Brain microvascular endothelial cell (primary cell): ENCODE measurements around the gene KANSL1L.

Experiments used
- DNase-seq: peaks from one replicate; pipeline ENCODE4 v3.0.0-alpha.2; 2020
- H3K27ac ChIP-seq: fragments of 250-450 bp; sonication (Bioruptor Pico); 2 replicates; pipeline ENCODE4 v1.5.1; 2020; ENCODE audit warnings: mild to moderate bottlenecking, moderate library complexity
- H3K27me3 ChIP-seq: fragments of 250-450 bp; sonication (Bioruptor Pico); replicated peaks from 2 replicates; pipeline ENCODE4 v1.5.1; 2020; ENCODE audit warnings: mild to moderate bottlenecking
- H3K36me3 ChIP-seq: fragments of 250-450 bp; sonication (Bioruptor Pico); replicated peaks from 2 replicates; pipeline ENCODE4 v1.5.1; 2020; ENCODE audit warnings: mild to moderate bottlenecking
- H3K4me3 ChIP-seq: 2 replicates; pipeline ENCODE4 v1.5.1; 2011; ENCODE audit warnings: low read depth, mild to moderate bottlenecking, control low read depth, low read length, moderate library complexity
- in situ Hi-C: cut with HindIII; loops from 2 replicates; pipeline ENCODE4 v1.10.0; 2017; ENCODE audit warnings: low sequenced_read_pairs, low pct_ligation_motif_present
- TF ChIP-seq, protein P1 (sequence below): IDR thresholded peaks from 2 replicates; pipeline ENCODE4 v1.5.1; 2011; ENCODE audit warnings: low read depth, mild to moderate bottlenecking, moderate library complexity, low read length, control low read depth, inconsistent platforms; ENCODE audit errors: missing control alignments

KANSL1L gene

DNA sequence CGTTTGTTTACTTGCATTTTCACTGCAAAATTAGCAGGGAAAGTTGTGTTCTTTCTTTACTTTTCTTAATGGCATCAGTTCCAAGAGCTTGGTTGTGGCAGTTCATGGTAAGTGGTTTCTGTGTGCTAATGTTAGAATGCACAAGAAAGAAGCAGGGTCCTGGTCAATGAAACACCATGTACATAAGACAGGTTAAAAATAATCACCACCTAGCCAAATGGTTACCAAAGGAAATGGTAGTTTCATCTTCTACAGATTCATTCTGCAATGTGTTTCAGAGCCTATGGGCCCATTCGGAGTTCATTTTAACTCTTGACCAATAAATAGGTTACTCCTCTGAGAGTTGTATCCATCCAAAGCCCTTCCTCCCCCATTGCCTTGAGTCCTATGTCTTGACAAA is 186.9 kb downstream of the KANSL1L start:
- Histone ChIP-seq H3K27me3 (no peaks in the 10 kb centered on the region), H3K36me3 (no peaks in the 10 kb centered on the region), H3K27ac (no peak overlapping the region), H3K4me3 (no peak overlapping the region)
- in situ Hi-C loops = no loop called here
- TF ChIP-seq, protein P1, sequence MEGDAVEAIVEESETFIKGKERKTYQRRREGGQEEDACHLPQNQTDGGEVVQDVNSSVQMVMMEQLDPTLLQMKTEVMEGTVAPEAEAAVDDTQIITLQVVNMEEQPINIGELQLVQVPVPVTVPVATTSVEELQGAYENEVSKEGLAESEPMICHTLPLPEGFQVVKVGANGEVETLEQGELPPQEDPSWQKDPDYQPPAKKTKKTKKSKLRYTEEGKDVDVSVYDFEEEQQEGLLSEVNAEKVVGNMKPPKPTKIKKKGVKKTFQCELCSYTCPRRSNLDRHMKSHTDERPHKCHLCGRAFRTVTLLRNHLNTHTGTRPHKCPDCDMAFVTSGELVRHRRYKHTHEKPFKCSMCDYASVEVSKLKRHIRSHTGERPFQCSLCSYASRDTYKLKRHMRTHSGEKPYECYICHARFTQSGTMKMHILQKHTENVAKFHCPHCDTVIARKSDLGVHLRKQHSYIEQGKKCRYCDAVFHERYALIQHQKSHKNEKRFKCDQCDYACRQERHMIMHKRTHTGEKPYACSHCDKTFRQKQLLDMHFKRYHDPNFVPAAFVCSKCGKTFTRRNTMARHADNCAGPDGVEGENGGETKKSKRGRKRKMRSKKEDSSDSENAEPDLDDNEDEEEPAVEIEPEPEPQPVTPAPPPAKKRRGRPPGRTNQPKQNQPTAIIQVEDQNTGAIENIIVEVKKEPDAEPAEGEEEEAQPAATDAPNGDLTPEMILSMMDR = no peak
- DNase-seq = no peak

DNA sequence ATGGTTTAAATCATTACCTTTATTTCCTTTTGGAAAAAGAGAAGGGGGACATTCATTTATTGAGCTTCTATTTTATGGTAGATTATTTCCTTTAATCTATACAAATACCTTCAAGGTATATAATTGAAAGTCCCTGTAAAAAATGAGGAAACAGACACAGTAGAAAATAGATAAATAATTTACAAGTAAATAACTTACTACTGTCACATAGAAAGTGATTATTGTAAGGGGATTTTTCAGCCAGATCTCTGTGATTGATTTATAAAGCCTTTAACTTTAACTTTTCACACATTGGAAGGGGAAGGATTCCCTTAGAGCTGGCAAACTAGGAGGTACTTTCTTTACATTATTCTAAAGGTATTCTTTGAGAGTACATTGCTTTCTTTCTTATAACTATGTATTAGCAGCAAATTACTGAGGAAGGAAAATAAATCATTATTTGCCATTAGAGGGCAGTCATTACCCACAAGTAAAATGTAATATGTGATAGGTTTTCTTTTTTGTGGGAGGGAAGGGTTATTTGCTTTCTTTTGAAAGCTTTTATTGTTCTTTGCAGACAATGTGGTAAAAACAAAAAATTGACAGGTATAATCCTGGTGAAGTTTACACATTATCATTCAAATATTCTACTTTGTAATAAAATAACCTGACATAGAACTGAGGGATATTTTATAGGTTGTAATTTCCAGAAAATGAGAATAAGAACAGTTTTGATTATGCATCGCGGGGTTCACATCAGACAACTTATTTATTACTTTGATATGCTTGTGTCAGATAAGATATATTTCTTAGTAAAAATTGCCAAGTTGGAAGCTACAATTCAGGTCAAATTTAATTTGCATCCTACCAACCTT is 193.6 kb downstream of the KANSL1L start:
- TF ChIP-seq, protein P1 = peak; percentile 10
- Histone ChIP-seq H3K4me3 (no peak overlapping the region), H3K27me3 (no peaks in the 10 kb centered on the region), H3K27ac (no peak overlapping the region), H3K36me3 (no peaks in the 10 kb centered on the region)
- in situ Hi-C loops = loop anchor here (10.0 kb wide), 1 partner anchor 217 kb away; no protein-coding TSS in a partner anchor
- DNase-seq = no peak

DNA sequence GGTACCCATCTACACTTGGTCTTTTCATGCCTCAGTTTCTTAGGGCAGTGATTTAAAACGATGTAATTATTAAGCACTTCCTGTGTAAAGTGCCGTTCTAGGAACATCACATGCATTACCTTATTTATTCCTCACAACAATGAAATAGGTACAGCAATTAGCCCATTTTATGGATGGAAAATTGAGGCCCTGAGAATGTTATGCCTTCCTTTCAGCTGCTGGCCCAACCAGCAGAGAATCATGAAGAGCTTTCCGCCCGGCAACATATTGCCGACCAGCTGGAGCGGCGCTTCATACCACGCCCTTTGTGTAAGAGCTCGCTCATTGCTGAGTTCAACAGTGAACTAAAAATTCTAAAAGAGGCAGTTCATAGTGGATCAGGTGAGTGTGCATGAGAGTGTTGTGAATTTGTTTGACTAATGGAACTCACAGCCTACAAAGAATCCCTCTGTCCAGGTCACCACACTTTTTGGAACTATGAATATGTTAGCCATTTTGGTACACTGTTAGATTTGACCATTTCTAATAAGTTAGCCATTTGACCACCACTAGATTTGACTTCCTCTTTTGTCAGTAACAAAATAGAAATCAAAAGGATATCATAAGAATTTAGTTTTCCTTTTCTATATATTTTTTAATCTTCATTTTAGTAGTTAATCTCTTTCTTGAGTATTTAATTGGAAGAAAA is 194.4 kb downstream of the KANSL1L start:
- DNase-seq = no peak
- Histone ChIP-seq H3K4me3 (no peak overlapping the region), H3K36me3 (no peaks in the 10 kb centered on the region), H3K27me3 (no peaks in the 10 kb centered on the region), H3K27ac (no peak overlapping the region)
- in situ Hi-C loops = loop anchor here (10.0 kb wide), 1 partner anchor 218 kb away; no protein-coding TSS in a partner anchor
- TF ChIP-seq, protein P1 = no peak

DNA sequence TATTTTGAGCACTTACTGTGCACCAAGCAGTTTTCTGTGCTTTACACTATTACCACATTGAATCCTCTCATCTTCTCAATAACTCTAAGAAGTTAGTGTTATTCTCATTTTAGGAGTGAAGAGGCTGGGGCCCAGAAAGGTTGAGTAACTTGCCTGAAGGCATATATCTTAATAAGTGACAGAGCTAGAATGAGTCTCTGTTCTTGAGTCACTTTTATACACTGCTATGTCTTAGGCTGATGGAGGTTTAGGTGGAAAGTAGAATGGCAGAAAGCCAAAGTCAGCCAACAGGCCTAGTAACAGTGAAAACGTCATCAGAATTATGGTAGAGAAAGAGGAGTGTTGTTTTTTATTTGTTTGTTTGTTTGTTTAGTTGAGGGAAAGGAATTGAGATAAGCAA is 196.6 kb downstream of the KANSL1L start:
- Histone ChIP-seq H3K36me3 (no peaks in the 10 kb centered on the region), H3K4me3 (no peak overlapping the region), H3K27me3 (no peaks in the 10 kb centered on the region), H3K27ac (no peak overlapping the region)
- TF ChIP-seq, protein P1 = no peak
- no peak for DNase-seq
- in situ Hi-C loops = loop anchor here (10.0 kb wide), 1 partner anchor 220 kb away; no protein-coding TSS in a partner anchor

DNA sequence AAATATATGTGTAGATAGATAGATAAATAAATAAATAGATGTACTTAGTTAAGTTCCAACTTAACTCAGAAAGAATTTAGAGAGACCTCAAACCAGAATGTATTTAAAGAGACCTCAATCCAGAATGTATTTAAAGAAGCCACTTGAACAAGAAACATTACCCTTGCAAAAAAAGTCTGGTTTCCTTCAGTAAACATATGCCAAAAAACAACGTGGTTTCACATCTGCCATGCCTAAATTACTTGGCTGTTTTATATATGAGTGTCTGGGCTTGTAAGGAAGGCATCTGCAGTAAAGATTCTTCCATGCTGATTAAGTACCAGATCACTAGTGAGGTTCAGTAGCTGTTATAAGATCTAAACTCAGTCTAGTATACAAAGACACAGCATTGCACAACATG is 197.9 kb downstream of the KANSL1L start:
- TF ChIP-seq, protein P1 = no peak
- Histone ChIP-seq H3K27me3 (no peaks in the 10 kb centered on the region), H3K27ac (no peak overlapping the region), H3K4me3 (no peak overlapping the region), H3K36me3 (no peaks in the 10 kb centered on the region)
- DNase-seq = no peak
- in situ Hi-C loops = loop anchor here (10.0 kb wide), 1 partner anchor 221 kb away; no protein-coding TSS in a partner anchor
